HG03280 (cell line): ENCODE data around the gene CPNE5.
"Not testable (repeated sequence)": the region's sequence is repeated elsewhere in the genome, so short reads cannot be mapped to it uniquely, and the experiment has no call there.

Experiments used
- ATAC-seq: cut with Tn5 transposase; IDR thresholded peaks from one replicate; pipeline ENCODE4 v1.9.1; 2021; ENCODE audit warnings: mild to moderate bottlenecking, moderate library complexity; ENCODE audit not compliant: unreplicated experiment

The CPNE5 gene

GRCh38 chr6:36728289-36729160 lies 110.7 kb downstream of the CPNE5 start:
- ATAC-seq, result no peak

DNA sequence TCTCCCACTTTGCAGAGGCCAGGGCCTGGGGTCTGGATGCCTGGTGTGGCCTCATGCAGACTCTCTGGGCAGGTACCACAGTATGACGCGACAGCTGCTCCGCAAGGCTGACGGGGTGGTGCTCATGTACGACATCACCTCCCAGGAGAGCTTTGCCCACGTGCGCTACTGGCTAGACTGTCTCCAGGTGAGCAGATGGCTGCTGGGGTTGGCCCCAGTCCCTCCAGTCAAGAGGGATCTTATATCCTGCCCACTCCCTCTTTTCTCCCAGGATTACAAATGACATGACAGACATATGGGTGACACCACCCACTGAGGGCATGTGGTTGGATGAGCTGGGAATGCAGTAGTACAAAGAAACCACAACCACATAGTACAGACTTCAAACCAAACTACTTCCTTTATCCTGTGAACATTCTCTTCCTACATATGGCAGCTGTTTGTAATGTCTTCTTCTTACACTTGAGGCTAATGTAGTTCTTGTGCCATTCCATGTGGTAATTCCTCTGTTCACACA lies 111.7 kb downstream of the CPNE5 start:
- no peak for ATAC-seq

- no peak for ATAC-seq
Observed at GRCh38 chr6:36725581-36725980, 113.7 kb downstream of the CPNE5 start.

DNA sequence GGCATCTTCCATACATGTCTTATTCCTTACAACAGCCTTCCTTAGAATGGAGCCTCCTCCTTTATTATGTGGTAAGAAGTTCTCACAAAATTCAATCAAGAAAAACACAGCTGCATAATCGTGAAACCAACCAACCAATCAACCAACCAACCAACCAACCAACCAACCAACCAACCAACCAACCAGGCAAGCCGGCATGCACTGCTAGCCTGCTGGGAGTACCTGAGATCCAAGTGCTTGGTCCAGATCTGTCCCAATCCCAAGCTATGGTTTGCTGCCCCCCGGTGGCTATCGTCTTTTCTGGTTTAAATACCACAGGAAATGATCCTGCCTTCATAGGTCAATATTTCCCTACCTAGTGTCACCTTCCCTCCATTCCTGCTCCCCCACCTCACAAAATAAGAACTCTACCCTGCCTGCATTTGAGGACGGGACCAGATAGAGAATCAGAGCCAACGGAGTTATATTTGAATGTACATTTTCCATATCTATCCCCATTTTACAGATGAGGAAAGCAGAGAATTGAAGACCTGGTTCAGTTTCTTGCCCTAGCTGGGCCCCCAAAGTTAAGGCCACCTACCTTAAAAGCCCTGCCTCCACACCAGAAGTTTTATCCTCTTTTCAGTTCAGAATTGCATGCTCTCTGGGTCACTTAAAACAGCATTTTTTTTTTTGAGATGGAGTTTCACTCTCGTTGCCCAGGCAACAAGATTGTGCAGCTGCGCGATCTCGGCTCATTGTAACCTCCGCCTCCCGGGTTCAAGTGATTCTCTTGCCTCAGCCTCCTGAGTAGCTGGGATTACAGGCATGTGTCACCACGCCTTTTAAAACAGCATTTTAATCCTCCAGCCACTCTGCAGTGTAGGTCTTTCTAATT lies 114.5 kb downstream of the CPNE5 start:
- ATAC-seq, result no peak

GRCh38 chr6:36723992-36724391 lies 115.3 kb downstream of the CPNE5 start:
- not testable (repeated sequence) for ATAC-seq

GRCh38 chr6:36722879-36723278 lies 116.4 kb downstream of the CPNE5 start:
- no peak for ATAC-seq

DNA sequence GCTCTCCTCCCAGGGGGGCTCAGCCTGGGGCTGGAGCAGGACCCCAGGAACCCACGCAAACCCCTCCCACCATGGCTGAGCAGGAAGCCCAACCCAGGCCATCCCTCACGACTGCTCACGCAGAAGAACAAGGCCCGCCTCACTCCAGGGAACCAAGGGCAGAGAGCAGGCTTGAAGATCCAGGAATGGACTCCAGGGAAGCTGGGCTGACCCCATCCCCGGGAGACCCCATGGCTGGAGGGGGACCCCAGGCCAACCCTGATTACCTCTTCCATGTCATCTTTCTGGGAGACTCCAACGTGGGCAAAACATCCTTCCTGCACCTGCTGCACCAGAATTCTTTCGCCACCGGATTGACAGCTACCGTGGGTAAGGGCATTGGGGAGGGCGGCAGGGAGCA lies 116.9 kb downstream of the CPNE5 start:
- ATAC-seq, result no peak

DNA sequence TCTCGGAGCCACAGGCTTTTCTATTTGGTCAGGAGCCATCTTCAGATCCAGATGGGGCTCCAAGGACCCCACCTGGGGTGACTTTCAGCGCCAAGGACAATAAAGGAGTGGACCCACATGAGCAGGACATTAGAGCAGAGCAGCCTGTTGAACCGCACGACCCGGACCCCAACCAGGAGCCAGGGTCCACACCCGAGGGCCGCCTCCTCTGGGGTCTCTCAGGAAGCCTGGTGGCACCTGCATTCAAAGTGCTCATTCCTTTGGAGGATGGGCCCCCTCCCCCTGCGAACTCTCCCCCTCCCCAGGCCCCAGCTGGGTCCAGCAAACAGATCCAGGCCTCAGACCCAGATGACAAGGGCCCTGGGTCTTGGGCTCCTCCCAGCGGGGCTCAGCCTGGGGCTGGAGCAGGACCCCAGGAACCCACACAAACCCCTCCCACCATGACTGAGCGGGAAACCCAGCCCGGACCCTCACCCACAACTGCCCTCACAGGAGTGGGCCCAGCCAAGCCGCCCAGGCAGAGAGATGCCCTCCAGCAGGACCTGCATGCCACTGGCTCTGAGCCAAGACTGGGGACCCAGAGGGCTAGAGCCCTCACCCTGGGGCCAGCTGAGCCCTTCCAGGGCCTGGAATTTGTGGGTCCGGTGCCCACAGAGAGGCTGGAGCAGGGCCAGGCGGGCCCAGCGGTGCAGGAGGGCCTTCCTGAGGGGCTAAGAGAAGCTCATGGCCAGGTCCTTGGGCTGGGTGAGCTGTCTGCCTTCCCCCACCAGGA lies 117.7 kb downstream of the CPNE5 start:
- ATAC-seq, result no peak

GRCh38 chr6:36720251-36721141 lies 118.7 kb downstream of the CPNE5 start:
- ATAC-seq, result no peak

DNA sequence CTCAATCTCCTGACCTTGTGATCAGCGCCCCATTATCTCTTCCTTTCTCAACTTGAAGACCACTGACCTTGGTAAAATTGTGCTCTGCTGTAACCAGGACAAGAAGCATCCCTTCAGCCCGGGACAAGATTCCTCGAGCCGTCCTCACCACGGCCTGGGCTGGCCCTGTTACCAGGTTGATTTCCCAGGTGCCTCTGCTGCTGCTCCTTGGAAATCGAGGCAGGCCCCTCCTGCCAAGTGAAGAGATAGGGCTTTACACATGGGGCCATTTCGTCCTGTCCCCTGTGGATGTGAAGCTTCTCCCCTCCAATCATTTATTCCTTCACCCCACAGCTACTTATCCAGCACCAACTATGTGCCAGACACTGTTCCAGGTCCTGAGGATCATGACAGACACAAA lies 120.1 kb downstream of the CPNE5 start:
- ATAC-seq, result no peak

DNA sequence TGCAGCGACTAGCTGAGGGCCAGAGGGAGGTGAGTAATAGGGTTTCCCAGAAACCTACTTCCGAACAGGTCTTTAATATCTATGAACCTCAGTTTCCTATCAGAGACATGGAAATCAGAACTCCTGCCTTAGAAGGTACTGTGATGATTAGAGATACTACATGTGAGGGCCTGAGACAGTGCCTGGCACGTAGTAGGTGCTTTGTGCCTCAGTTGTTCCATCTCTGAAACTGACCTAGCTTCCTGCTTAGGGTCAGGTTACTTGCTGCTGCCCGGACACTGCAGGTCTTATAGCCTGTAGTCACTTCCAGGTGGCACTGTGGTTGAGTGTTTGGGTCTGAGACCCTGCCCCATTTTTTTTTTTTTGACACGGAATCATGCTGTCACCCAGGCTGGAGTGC lies 120.7 kb downstream of the CPNE5 start:
- ATAC-seq, result no peak

GRCh38 chr6:36717871-36718540 lies 121.2 kb downstream of the CPNE5 start:
- ATAC-seq, result no peak

DNA sequence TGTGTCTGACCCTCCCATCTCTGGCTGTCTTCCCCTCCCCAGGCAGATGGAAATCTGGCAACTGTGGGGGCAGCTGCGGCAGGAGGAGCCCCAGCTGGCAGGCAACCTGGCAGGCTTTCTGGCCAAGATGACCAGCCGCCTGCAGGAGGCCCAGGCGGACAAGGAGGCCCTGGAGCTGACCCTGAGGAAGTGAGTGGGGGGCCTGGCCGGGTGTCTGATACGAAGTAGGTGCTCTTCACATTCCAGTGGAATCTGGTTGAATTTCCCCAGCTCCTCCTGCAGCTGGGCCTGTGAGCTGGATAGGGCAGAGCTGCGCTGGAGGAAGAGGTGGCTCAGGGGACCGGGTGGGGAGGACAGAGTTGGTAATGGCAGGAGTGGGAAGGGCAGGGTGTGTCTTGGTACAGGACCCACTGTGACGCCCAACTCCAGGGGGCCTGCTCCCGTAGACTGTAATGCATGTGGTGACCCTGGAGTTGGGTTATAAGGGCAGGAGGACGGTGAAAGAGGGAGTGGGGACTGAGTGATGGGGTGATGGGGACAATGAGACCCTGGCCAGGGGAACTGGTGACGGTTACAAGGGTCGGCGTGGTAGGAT lies 121.9 kb downstream of the CPNE5 start:
- ATAC-seq, result no peak

- no peak for ATAC-seq
Observed at GRCh38 chr6:36716476-36717093, 122.7 kb downstream of the CPNE5 start.

DNA sequence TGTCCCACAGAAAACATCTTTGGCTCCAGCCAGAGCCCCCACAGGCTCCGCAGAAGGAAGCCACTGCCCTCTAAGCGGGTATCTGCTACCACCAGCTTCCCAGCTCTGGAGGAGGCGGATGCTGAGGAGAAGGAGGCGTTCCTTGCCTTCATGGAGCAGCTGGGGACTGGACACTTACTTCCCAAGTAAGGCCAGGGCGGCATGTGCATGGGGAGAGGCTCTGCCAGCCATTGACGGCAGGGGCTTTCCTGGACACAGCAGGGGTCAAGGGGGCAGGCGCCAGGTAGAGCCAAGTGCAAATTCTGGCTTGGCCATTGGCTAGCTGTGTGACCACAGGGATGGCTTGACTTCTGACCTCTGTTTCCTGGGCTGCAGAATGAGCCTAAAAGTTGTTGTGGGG lies 123.8 kb downstream of the CPNE5 start:
- no peak for ATAC-seq

- ATAC-seq, result no peak
Observed at GRCh38 chr6:36714511-36714910, 124.7 kb downstream of the CPNE5 start.

GRCh38 chr6:36713846-36714245 lies 125.4 kb downstream of the CPNE5 start:
- ATAC-seq, result no peak

DNA sequence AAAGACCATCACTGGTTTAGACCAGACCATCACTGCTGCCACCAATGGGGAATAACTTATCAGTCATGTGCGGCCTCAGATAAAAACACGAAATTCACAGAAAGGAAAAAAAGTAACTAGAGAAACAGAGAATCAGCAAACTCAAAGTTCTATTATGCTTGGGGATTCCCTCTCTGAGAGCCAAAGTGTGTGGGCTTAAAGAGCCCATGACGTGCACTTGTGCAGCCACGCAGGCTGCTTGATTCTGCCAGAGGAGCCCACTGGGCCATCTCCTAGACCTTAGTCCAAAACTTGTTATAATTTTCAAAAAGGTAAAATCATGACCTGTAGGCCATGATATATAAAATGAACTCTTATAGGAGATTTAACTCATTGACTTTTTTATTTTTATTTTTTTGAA lies 126.4 kb downstream of the CPNE5 start:
- no peak for ATAC-seq

GRCh38 chr6:36706339-36706738 lies 132.9 kb downstream of the CPNE5 start:
- ATAC-seq, result no peak
